ENCODE measurements around the gene SYNDIG1.

DNA sequence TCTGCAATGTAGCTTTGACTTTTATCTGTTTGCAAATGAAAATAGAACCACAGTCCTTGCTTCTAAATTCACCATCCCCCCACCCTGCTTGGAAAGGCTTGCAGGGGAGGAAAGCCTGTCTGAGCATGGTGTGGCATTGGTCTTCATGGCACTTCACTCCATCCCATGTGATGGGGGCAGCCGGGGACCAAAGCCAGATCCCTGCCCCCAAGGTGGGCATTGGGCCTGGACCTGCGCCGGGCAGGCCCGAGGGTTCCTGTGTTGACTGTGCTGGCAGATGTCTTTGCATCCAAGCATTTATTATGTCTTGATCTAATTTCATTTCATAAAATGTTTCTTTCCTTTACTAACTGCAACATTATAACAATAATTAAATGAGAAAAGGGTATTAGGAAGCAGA, 120.0 kb downstream of the SYNDIG1 start:
- TF ChIP-seq, protein P1, sequence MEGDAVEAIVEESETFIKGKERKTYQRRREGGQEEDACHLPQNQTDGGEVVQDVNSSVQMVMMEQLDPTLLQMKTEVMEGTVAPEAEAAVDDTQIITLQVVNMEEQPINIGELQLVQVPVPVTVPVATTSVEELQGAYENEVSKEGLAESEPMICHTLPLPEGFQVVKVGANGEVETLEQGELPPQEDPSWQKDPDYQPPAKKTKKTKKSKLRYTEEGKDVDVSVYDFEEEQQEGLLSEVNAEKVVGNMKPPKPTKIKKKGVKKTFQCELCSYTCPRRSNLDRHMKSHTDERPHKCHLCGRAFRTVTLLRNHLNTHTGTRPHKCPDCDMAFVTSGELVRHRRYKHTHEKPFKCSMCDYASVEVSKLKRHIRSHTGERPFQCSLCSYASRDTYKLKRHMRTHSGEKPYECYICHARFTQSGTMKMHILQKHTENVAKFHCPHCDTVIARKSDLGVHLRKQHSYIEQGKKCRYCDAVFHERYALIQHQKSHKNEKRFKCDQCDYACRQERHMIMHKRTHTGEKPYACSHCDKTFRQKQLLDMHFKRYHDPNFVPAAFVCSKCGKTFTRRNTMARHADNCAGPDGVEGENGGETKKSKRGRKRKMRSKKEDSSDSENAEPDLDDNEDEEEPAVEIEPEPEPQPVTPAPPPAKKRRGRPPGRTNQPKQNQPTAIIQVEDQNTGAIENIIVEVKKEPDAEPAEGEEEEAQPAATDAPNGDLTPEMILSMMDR (conservative IDR thresholded peaks at IDR 0.05; ENCODE audit: low read length): no peak
- TF ChIP-seq EZH2phosphoT487 (IDR thresholded peaks at IDR 0.05; ENCODE audit: borderline replicate concordance, low read depth, low read length): no peak
